GM12875 (cell line): ENCODE measurements around the gene ZCCHC24.

ENCODE experiments used
- H3K4me3 ChIP-seq: one replicate; pipeline ENCODE4 v1.5.1; 2011; ENCODE audit warnings: low read depth, low read length, control low read depth
- TF ChIP-seq, protein P1 (sequence below): IDR thresholded peaks from 2 replicates; pipeline ENCODE4 v1.5.1; 2011; ENCODE audit warnings: low read depth, mild to moderate bottlenecking, control low read depth, inconsistent platforms, low read length, moderate library complexity, borderline replicate concordance; ENCODE audit not compliant: insufficient read depth

Gene ZCCHC24

DNA sequence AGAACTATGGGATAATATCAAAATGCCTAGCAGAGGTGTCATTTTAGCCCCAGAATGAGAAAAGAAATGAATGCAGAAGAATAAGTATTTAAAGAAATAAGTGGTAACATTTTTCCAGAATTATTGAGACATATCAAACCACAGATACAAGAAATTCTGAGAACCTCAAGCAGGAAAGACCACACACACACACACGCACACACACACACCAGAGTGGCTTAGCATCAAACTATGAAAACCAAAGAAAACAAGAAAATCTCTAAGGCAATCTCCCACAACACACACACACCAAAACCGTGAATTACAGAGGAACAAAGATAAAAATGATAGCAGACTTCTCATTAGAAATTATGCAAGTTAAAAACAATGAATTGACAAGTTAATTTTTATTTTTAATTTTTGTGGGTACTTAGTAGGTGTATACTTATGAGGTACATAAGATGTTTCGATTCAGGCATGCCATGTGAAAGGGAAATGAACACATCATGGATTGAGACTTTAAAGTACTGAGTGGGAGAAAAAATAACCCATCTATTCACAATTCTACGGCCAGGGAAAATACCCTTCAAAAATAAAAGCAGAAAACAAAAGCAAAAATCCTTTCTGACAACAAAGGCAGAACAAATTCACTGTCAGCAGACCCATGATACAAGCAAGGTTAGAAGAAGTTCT, 83.6 kb downstream of the ZCCHC24 start:
- TF ChIP-seq, protein P1, sequence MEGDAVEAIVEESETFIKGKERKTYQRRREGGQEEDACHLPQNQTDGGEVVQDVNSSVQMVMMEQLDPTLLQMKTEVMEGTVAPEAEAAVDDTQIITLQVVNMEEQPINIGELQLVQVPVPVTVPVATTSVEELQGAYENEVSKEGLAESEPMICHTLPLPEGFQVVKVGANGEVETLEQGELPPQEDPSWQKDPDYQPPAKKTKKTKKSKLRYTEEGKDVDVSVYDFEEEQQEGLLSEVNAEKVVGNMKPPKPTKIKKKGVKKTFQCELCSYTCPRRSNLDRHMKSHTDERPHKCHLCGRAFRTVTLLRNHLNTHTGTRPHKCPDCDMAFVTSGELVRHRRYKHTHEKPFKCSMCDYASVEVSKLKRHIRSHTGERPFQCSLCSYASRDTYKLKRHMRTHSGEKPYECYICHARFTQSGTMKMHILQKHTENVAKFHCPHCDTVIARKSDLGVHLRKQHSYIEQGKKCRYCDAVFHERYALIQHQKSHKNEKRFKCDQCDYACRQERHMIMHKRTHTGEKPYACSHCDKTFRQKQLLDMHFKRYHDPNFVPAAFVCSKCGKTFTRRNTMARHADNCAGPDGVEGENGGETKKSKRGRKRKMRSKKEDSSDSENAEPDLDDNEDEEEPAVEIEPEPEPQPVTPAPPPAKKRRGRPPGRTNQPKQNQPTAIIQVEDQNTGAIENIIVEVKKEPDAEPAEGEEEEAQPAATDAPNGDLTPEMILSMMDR, result no peak

DNA sequence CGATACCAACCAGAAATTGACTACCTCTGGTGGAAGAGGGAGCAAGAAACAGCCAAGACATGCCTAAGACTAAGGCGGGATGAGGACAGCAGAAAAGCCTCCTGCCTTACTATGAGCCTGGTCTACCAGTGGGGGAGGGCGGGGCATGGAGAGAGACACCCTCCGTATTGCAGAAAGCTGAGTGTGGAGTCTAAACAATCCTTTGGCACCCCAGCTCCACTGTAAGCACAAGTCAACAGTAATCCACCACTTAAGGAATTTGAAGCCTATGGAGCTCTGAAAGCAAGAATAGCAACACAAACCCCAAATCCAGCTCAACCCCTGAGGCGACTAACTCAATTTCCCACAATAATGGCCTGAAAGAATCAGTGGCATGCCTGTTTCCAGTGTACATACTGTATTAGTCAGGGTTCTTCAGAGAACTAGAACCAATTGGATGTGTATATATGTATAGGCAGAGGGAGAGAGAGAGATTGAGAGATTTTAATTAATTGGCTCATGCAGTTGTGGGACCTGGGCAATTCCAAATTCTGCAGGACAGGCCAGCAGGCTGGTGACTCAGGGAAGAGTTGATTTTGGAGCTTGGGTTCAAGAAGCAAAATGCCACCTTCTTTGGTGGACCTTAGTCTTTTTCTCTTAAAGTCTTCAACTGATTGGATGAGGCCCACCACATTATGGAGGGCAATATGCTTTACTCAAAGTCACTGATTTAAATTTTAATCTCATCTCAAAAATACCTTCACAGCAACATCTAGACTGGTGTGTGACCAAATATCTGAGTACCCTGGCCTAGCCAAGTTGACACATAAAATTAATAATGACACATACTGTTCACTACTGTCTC, 84.7 kb downstream of the ZCCHC24 start:
- H3K4me3 ChIP-seq, result no peak overlapping the region
- TF ChIP-seq, protein P1, result no peak

More for the DNA sequence above, 83.6 kb downstream of the ZCCHC24 start:
- no peak overlapping the region for H3K4me3 ChIP-seq

- H3K4me3 ChIP-seq, result no peak overlapping the region
- TF ChIP-seq, protein P1, result no peak
Measured at GRCh38 chr10:79359816-79360498, 85.5 kb downstream of the ZCCHC24 start.

GRCh38 chr10:79358811-79359210, 86.6 kb downstream of the ZCCHC24 start:
- no peak overlapping the region for H3K4me3 ChIP-seq
- TF ChIP-seq, protein P1, result no peak

GRCh38 chr10:79357180-79357579, 88.2 kb downstream of the ZCCHC24 start:
- TF ChIP-seq, protein P1, result no peak
- H3K4me3 ChIP-seq, result no peak overlapping the region

GRCh38 chr10:79356104-79356503, 89.3 kb downstream of the ZCCHC24 start:
- TF ChIP-seq, protein P1, result no peak
- H3K4me3 ChIP-seq, result no peak overlapping the region
